Ectodermal cell (in vitro differentiated cells): Measurements from ENCODE around the gene RAET1L.
"Not testable (repeated sequence)": the region's sequence is repeated elsewhere in the genome, so short reads cannot be mapped to it uniquely, and the experiment has no call there.

Experiments used
- H3K27ac ChIP-seq: 2 replicates; pipeline ENCODE4 v1.7.0; 2013; ENCODE audit warnings: mild to moderate bottlenecking, low read depth, low read length; ENCODE audit not compliant: insufficient read depth, poor library complexity, severe bottlenecking
- H3K27me3 ChIP-seq: 2 replicates; pipeline ENCODE4 v1.7.0; 2013; ENCODE audit warnings: mild to moderate bottlenecking, low read length; ENCODE audit not compliant: insufficient read depth, control insufficient read depth, poor library complexity, severe bottlenecking
- H3K36me3 ChIP-seq: one replicate; pipeline ENCODE4 v1.7.0; 2013; ENCODE audit warnings: low read length; ENCODE audit not compliant: control insufficient read depth, insufficient read depth
- H3K4me1 ChIP-seq: one replicate; pipeline ENCODE4 v1.7.0; 2013; ENCODE audit warnings: low read length; ENCODE audit not compliant: control insufficient read depth, insufficient read depth
- H3K4me3 ChIP-seq: 2 replicates; pipeline ENCODE4 v1.7.0; 2013; ENCODE audit warnings: low read depth, low read length, control low read depth; ENCODE audit not compliant: insufficient read depth
- H3K9me3 ChIP-seq: 2 replicates; pipeline ENCODE4 v1.7.0; 2013; ENCODE audit warnings: mild to moderate bottlenecking, low read length, moderate library complexity; ENCODE audit not compliant: control insufficient read depth
- WGBS, 2 experiments: methylation state at CpG; one replicate each; pipeline ENCODE4 v1.1.7; 2013; ENCODE audit warnings: missing lambda C conversion rate in 2 of 2; 5-methylcytosine and 5-hydroxymethylcytosine counted together

RAET1L gene

DNA sequence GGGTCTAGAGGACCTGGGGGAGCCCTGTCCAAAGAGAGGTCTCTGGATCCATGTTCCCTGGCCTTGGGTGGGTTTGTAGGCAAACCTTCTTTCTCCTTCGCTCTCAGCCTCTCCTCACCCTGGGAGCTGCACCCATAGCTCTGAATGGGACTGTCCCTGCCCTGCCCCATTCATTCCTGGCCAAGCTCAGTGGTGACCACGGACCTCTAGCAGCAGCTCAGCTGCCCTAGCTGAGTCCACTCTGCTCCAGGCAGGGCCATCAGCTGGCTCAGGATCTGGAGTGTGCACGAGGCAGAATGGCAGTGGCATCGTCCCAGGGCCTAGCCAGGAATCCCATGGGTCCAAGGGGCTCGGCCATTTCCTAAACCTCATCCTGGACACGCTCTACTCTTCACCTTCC, 38.3 kb upstream of the RAET1L start:
- 88 to 89% methylated on average over 6 of the region's 6 CpGs for WGBS, 2 experiments
- Histone ChIP-seq H3K36me3 (no peaks in the 10 kb centered on the region), H3K27me3 (peaks cover 16% of the 10 kb centered on the region), H3K4me1 (no peaks in the 10 kb centered on the region), H3K9me3 (no peaks in the 10 kb centered on the region), H3K4me3 (no peak overlapping the region), H3K27ac (no peak overlapping the region)

- WGBS, 2 experiments = 90 to 97% methylated on average over 7 of the region's 7 CpGs
- not testable (repeated sequence) for H3K36me3 ChIP-seq
These were observed 34.6 kb upstream of the RAET1L start for GRCh38 chr6:150059973-150060372.

GRCh38 chr6:150058986-150059385, 33.7 kb upstream of the RAET1L start:
- WGBS, 2 experiments = 88 to 92% methylated on average over 6 of the region's 6 CpGs
- H3K27me3 ChIP-seq = peaks cover 5% of the 10 kb centered on the region
- no peak overlapping the region for H3K27ac ChIP-seq
- no peak overlapping the region for H3K4me3 ChIP-seq
- H3K4me1 ChIP-seq = no peaks in the 10 kb centered on the region
- no peaks in the 10 kb centered on the region for H3K9me3 ChIP-seq
- no peaks in the 10 kb centered on the region for H3K36me3 ChIP-seq

More at GRCh38 chr6:150059973-150060372, 34.6 kb upstream of the RAET1L start:
- not testable (repeated sequence) for H3K27ac ChIP-seq, H3K9me3 ChIP-seq, H3K4me3 ChIP-seq, H3K4me1 ChIP-seq, H3K27me3 ChIP-seq

DNA sequence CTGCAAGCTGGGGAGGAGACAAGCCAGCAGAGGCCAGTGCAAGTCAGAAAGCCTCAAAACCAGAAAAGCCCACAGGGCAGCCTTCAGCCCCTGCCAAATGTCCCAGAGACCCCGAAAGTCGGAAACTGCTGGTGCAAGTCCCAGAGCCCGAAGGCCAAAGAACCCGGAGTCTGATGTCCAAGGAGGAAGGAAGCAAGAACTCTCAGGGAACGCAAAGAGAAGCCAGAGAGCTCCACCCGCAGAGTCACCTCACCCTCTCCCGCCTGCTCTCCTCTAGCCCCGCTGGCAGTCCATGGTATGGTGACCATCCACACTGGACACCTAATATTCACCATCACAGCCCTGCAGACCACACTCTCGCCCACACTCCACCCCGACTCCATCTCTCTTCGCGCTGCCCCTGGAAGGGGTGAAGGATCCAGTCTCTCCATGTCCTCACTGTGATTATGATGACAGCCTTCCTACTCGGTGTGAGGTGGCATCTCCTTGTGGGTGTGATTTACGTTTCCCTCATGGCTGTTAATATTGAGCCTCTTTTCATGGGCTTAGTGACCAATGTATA, 33.0 kb upstream of the RAET1L start:
- WGBS, 2 experiments = 92 to 93% methylated on average over 14 of the region's 14 CpGs
- Histone ChIP-seq H3K36me3 (no peaks in the 10 kb centered on the region), H3K27me3 (peaks cover 5% of the 10 kb centered on the region), H3K4me3 (no peak overlapping the region), H3K4me1 (no peaks in the 10 kb centered on the region), H3K27ac (no peak overlapping the region), H3K9me3 (no peaks in the 10 kb centered on the region)

GRCh38 chr6:150057501-150057951, 32.2 kb upstream of the RAET1L start:
- no peaks in the 10 kb centered on the region for H3K36me3 ChIP-seq
- H3K9me3 ChIP-seq = no peaks in the 10 kb centered on the region
- H3K4me1 ChIP-seq = no peaks in the 10 kb centered on the region
- 92% methylated on average over 29 of the region's 29 CpGs for WGBS, 2 experiments
- H3K27ac ChIP-seq = no peak overlapping the region
- peaks cover 5% of the 10 kb centered on the region for H3K27me3 ChIP-seq
- H3K4me3 ChIP-seq = no peak overlapping the region

GRCh38 chr6:150056916-150057315, 31.6 kb upstream of the RAET1L start:
- Histone ChIP-seq H3K27ac (no peak overlapping the region), H3K4me1 (no peaks in the 10 kb centered on the region), H3K4me3 (no peak overlapping the region), H3K36me3 (no peaks in the 10 kb centered on the region), H3K27me3 (peaks cover 5% of the 10 kb centered on the region), H3K9me3 (no peaks in the 10 kb centered on the region)
- WGBS, 2 experiments = 82 to 84% methylated on average over 4 of the region's 4 CpGs

DNA sequence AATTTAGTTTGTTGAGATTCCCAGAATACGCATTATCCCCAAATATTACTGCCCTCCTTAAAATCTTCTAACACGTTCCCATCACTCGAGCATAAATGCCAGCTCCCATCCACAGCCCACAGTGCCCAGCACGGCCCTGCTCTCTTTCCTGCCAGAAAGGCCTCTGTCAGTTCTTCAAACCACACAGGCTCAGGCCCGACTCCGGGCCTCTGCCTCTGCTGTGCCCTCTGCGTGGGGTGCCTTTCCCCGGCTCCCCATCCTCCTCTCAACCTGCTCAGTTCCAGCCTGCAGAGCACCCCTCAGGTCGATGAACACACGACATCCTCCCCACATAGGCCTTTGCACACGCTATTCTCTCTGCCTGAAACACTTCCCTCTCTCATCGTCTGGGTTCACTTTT, 30.8 kb upstream of the RAET1L start:
- peaks cover 5% of the 10 kb centered on the region for H3K27me3 ChIP-seq
- no peak overlapping the region for H3K27ac ChIP-seq
- H3K9me3 ChIP-seq = peaks cover 2% of the 10 kb centered on the region
- H3K36me3 ChIP-seq = no peaks in the 10 kb centered on the region
- no peaks in the 10 kb centered on the region for H3K4me1 ChIP-seq
- H3K4me3 ChIP-seq = no peak overlapping the region
- 80 to 82% methylated on average over 12 of the region's 12 CpGs for WGBS, 2 experiments

DNA sequence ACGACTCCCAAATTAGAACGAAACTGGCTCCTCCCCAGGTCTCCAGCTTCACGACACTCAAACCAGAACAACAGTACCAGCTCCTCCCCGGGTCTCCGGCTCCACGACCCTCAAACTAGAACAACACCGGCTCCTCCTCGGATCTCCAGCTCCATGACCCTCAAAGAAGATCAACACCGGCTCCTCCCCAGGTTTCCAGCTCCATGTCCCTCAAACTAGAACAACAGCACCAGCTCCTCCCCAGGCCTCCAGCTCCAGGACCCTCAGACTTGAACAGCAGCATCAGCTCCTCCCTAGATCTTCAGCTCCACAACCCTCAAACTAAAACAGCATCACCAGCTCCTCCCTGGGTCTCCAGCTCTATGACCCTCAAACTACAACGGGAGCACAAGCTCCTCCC, 29.8 kb upstream of the RAET1L start:
- Histone ChIP-seq H3K9me3 (peaks cover 2% of the 10 kb centered on the region), H3K27ac (no peak overlapping the region), H3K36me3 (no peaks in the 10 kb centered on the region), H3K4me3 (no peak overlapping the region), H3K4me1 (no peaks in the 10 kb centered on the region), H3K27me3 (peaks cover 5% of the 10 kb centered on the region)
- 84 to 85% methylated on average over 10 of the region's 10 CpGs for WGBS, 2 experiments

DNA sequence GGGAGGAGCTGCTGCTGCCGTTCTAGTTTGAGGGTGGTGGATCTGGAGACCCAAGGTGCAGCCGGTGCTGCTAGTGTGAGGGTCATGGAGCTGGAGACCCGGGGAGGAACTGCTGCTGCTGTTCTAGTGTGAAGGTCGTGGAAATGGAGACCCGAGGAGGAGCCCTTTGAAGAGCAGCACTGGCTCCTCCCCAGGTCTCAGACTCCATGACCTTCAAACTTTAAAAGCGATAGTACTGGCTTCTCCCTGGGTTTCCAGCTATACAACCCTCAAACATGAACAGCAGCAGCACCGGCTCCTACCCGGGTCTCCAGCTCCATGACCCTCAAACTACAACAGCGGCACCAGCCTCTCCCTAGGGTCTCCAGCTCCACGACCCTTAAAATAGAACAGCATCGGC, 28.1 kb upstream of the RAET1L start:
- Histone ChIP-seq H3K9me3 (peaks cover 2% of the 10 kb centered on the region), H3K27me3 (peaks cover 5% of the 10 kb centered on the region)
- WGBS, 2 experiments = 87 to 89% methylated on average over 11 of the region's 11 CpGs

GRCh38 chr6:150050846-150051245, 25.5 kb upstream of the RAET1L start:
- Histone ChIP-seq H3K27me3 (peaks cover 5% of the 10 kb centered on the region), H3K4me1 (no peaks in the 10 kb centered on the region), H3K9me3 (peaks cover 2% of the 10 kb centered on the region), H3K4me3 (no peak overlapping the region), H3K36me3 (no peaks in the 10 kb centered on the region), H3K27ac (no peak overlapping the region)
- 67 to 69% methylated on average over 4 of the region's 4 CpGs for WGBS, 2 experiments

More for the DNA sequence above, 28.1 kb upstream of the RAET1L start:
- no peak overlapping the region for H3K27ac ChIP-seq
- H3K36me3 ChIP-seq = no peaks in the 10 kb centered on the region
- no peak overlapping the region for H3K4me3 ChIP-seq
- no peaks in the 10 kb centered on the region for H3K4me1 ChIP-seq

DNA sequence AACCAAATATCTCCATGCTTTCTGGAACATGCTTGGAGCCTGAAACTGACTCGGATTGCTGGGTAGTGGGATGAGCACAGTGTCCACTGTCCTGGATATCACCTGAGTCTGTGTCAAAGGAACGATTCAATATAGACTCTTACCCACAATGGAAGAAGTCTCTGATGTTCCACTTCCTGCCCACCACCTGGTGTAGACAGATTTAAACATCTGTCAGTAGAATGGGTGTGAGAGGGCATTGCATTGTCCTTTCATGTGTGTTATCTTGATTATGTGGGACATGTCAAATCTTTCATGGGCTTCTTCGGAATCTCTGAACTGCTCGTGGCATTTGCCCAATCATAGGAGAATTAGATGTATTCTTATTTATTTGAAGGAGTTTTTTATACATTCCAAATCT, 22.8 kb upstream of the RAET1L start:
- Histone ChIP-seq H3K4me3 (no peak overlapping the region), H3K27ac (no peak overlapping the region), H3K27me3 (peaks cover under 1% of the 10 kb centered on the region), H3K36me3 (no peaks in the 10 kb centered on the region), H3K4me1 (no peaks in the 10 kb centered on the region), H3K9me3 (peaks cover 2% of the 10 kb centered on the region)
- WGBS, 2 experiments = 91 to 92% methylated on average over 3 to 4 of the region's 4 CpGs
